Thoracic aorta endothelial cell (primary cell): ENCODE measurements around the gene GPR107. TPM values are rescaled to one million over a fixed set of nuclear protein-coding genes. Genes with fewer than 3 reads are reported as not detected.

ENCODE experiments used
- small RNA-seq: library from RNA; depleted of rRNA; stranded (forward); fragments of <200 nt; gene quantifications from one replicate; pipeline ENCODE3, GENCODE V24; 2012
- total RNA-seq: library from RNA; depleted of rRNA; stranded (reverse); fragments of >200 nt; gene quantifications from 2 replicates; pipeline ENCODE4 v1.2.3, GENCODE V29; 2012

The GPR107 gene
- total RNA-seq, result 29.7 and 30.2 TPM in 2 replicates

GRCh38 chr9:130053504-130054324 is at the start of gene GPR107:
GPR107 (plus strand) TSS chr9:130053906; CDS start chr9:130053933, 27 bp downstream.

GRCh38 chr9:130042885-130043653 is 10.6 kb upstream of the GPR107 start, which contains the start of gene FNBP1:
FNBP1 (minus strand) TSS chr9:130043189; CDS start chr9:130042975, 214 bp downstream.

GRCh38 chr9:130172161-130172857 is 118.6 kb downstream of the GPR107 start, which contains the start of gene NCS1:
NCS1 (plus strand) TSS chr9:130172404; CDS start chr9:130172664, 260 bp downstream.

Small RNAs within 50 kb of the gene (small RNA-seq; reads per million reads assigned to genes)
- gene RF00019, result not detected

Other genes with a start within 250 kb of the GPR107 start
- 53.6 and 59.1 TPM in 2 replicates for gene TOR1A, start 229.8 kb upstream of the GPR107 start, total RNA-seq
- 29.5 and 31.8 TPM in 2 replicates for gene C9orf78, start 218.6 kb upstream of the GPR107 start, total RNA-seq
- gene USP20, start 218.4 kb upstream of the GPR107 start, total RNA-seq, result 5.7 and 7.3 TPM in 2 replicates
- gene FNBP1, start 10.7 kb upstream of the GPR107 start, total RNA-seq, result 40.5 and 64.9 TPM in 2 replicates
- 33.1 and 50.7 TPM in 2 replicates for gene NCS1, start 118.5 kb downstream of the GPR107 start, total RNA-seq
- under 0.01 and 0.07 TPM in 2 replicates for gene HMCN2, start 211.9 kb downstream of the GPR107 start, total RNA-seq